Cardiac muscle cell (in vitro differentiated cells and primary cell): ENCODE measurements around the gene MAP3K8. TPM values are rescaled to one million over a fixed set of nuclear protein-coding genes. Genes with fewer than 3 reads are reported as not detected.

Experiments used
- DNase-seq, 2 donors: peaks; one replicate each; pipeline versions ENCODE4 v3.0.0 to v3.0.0-alpha.2; 2010 to 2017; ENCODE audit warnings: low read depth in 1 of 2, low spot score in 1 of 2
- H3K27ac ChIP-seq: fragments of 200-600 bp; sonication (generic); 2 replicates; pipeline ENCODE4 v1.5.1; 2016
- H3K27me3 ChIP-seq: fragments of 200-600 bp; sonication (generic); 2 replicates; pipeline ENCODE4 v1.6.0; 2016; ENCODE audit warnings: control low read depth
- H3K36me3 ChIP-seq: fragments of 200-600 bp; sonication (generic); 2 replicates; pipeline ENCODE4 v1.5.1; 2016; ENCODE audit warnings: control low read depth
- H3K4me1 ChIP-seq: fragments of 200-600 bp; sonication (generic); 2 replicates; pipeline ENCODE4 v1.8.1; 2017; ENCODE audit warnings: low read depth, mild to moderate bottlenecking, mixed run types
- H3K4me3 ChIP-seq: fragments of 200-600 bp; sonication (generic); 2 replicates; pipeline ENCODE4 v1.5.1; 2016; ENCODE audit warnings: mild to moderate bottlenecking
- H3K9me3 ChIP-seq: fragments of 200-600 bp; sonication (generic); 2 replicates; pipeline ENCODE4 v1.5.1; 2017; ENCODE audit warnings: low read depth, mild to moderate bottlenecking, control low read depth
- polyA plus RNA-seq: library from polyadenylated mRNA; unstranded; fragments of >200 nt; fragmentation: Nextera tagmentation; extraction: Ambion mirVana; gene quantifications from 2 replicates; pipeline ENCODE4 v1.2.1, GENCODE V29; 2016
- total RNA-seq: library from RNA; depleted of rRNA; stranded (reverse); fragments of >200 nt; gene quantifications from 2 replicates; pipeline ENCODE4 v1.2.3, GENCODE V29; 2016
- TF ChIP-seq, protein P1 (sequence below): IDR thresholded peaks from 2 replicates; pipeline ENCODE4 v1.5.1; 2012; ENCODE audit warnings: low read depth, mild to moderate bottlenecking, low read length

MAP3K8 gene
- total and polyA plus RNA-seq, 2 experiments from 2014 or later, result 5.5 to 7.8 TPM

GRCh38 chr10:30398788-30399187 lies 35.2 kb upstream of the MAP3K8 start:
- H3K36me3 ChIP-seq, result no peaks in the 10 kb centered on the region
- no peaks in the 10 kb centered on the region for H3K9me3 ChIP-seq
- no peak overlapping the region for H3K27ac ChIP-seq
- TF ChIP-seq, protein P1, sequence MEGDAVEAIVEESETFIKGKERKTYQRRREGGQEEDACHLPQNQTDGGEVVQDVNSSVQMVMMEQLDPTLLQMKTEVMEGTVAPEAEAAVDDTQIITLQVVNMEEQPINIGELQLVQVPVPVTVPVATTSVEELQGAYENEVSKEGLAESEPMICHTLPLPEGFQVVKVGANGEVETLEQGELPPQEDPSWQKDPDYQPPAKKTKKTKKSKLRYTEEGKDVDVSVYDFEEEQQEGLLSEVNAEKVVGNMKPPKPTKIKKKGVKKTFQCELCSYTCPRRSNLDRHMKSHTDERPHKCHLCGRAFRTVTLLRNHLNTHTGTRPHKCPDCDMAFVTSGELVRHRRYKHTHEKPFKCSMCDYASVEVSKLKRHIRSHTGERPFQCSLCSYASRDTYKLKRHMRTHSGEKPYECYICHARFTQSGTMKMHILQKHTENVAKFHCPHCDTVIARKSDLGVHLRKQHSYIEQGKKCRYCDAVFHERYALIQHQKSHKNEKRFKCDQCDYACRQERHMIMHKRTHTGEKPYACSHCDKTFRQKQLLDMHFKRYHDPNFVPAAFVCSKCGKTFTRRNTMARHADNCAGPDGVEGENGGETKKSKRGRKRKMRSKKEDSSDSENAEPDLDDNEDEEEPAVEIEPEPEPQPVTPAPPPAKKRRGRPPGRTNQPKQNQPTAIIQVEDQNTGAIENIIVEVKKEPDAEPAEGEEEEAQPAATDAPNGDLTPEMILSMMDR, result no peak
- H3K4me3 ChIP-seq, result no peak overlapping the region
- no peak for DNase-seq
- H3K27me3 ChIP-seq, result no peaks in the 10 kb centered on the region
- peaks cover 16% of the 10 kb centered on the region for H3K4me1 ChIP-seq

GRCh38 chr10:30403494-30403893 lies 30.5 kb upstream of the MAP3K8 start:
- H3K36me3 ChIP-seq, result no peaks in the 10 kb centered on the region
- H3K27me3 ChIP-seq, result no peaks in the 10 kb centered on the region
- no peaks in the 10 kb centered on the region for H3K4me1 ChIP-seq
- H3K9me3 ChIP-seq, result no peaks in the 10 kb centered on the region
- H3K4me3 ChIP-seq, result no peak overlapping the region
- TF ChIP-seq, protein P1, result no peak
- DNase-seq, result no peak
- no peak overlapping the region for H3K27ac ChIP-seq

DNA sequence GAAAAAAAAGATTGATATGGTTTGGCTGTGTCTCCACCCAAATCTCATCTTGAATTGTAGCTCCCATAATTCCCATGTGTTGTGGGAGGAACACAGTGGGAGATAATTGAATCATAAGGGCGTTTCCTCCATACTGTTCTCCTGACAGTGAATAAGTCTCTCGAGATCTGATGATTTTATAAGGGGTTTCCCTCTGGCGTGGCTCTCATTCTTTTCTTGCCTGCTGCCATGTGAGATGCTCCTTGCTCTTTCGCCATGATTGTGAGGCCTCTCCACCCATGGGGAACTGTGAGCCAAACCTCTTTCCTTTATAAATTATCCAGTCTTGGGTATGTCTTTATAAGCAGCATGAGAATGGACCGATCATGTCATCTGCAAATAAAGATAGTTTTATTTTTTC lies 29.4 kb upstream of the MAP3K8 start:
- Histone ChIP-seq H3K4me1 (no peaks in the 10 kb centered on the region), H3K27ac (no peak overlapping the region), H3K4me3 (no peak overlapping the region), H3K9me3 (no peaks in the 10 kb centered on the region), H3K36me3 (no peaks in the 10 kb centered on the region), H3K27me3 (no peaks in the 10 kb centered on the region)
- TF ChIP-seq, protein P1, result no peak
- DNase-seq, result no peak

- Histone ChIP-seq H3K36me3 (no peaks in the 10 kb centered on the region), H3K9me3 (no peaks in the 10 kb centered on the region), H3K4me1 (no peaks in the 10 kb centered on the region), H3K4me3 (no peak overlapping the region), H3K27me3 (no peaks in the 10 kb centered on the region), H3K27ac (no peak overlapping the region)
- no peak for DNase-seq
- TF ChIP-seq, protein P1, result no peak
Observed at GRCh38 chr10:30411263-30411662, 22.7 kb upstream of the MAP3K8 start.

- TF ChIP-seq, protein P1, result no peak
- H3K9me3 ChIP-seq, result no peaks in the 10 kb centered on the region
Observed at GRCh38 chr10:30412901-30413300, 21.1 kb upstream of the MAP3K8 start.

More at GRCh38 chr10:30412901-30413300, 21.1 kb upstream of the MAP3K8 start:
- Histone ChIP-seq H3K4me3 (no peak overlapping the region), H3K4me1 (no peaks in the 10 kb centered on the region), H3K36me3 (no peaks in the 10 kb centered on the region), H3K27me3 (no peaks in the 10 kb centered on the region), H3K27ac (no peak overlapping the region)
- no peak for DNase-seq
